GM12878 (cell line): ENCODE data around the gene BLTP3B. TPM values are rescaled to one million over a fixed set of nuclear protein-coding genes. Genes with fewer than 3 reads are reported as not detected.

Experiments
- ATAC-seq: fragments of 200-7000 bp; cut with Tn5 transposase; 3 replicates; pipeline ENCODE4 v1.9.1; 2020; ENCODE audit warnings: mild to moderate bottlenecking, moderate library complexity
- BruUV-seq: library from RNA; stranded (reverse); fragments of 400-500 nt; replicated peaks from 2 replicates; lab custom pipeline; 2021; lab: Mats Ljungman, UMichigan
- CTCF ChIA-PET: fragments of 300-600 bp; sonication (Branson Sonifier 250); formaldehyde crosslinking; extraction: SDS; loops from one replicate; lab custom pipeline; 2021; ENCODE audit warnings: inconsistent platforms; lab: Yijun Ruan, JAX
- POLR2A ChIA-PET: fragments of 350-600 bp; formaldehyde crosslinking; extraction: SDS; loops from one replicate; lab custom pipeline; 2021; ENCODE audit warnings: inconsistent platforms; lab: Charles Lee
- RAD21 ChIA-PET: fragments of 300-600 bp; sonication (Branson Sonifier 250); formaldehyde crosslinking; loops from one replicate; lab custom pipeline; 2023; ENCODE audit warnings: antibody characterized with exemption; ENCODE audit not compliant: unreplicated experiment; lab: Charles Lee
- SMC1A ChIA-PET: fragments of 300-600 bp; sonication (Branson Sonifier 250); formaldehyde crosslinking; loops from one replicate; lab custom pipeline; 2023; ENCODE audit not compliant: unreplicated experiment, uncharacterized antibody; lab: Charles Lee
- DNase-seq: peaks from one replicate; pipeline ENCODE4 v3.0.0-alpha.2; 2011; ENCODE audit warnings: low read depth, low spot score
- FAIRE-seq: peaks from 3 replicates; lab custom pipeline; 2011; peaks lifted over from hg19 to GRCh38; lab: Jason Lieb, UNC
- H2AFZ ChIP-seq: 2 replicates; pipeline ENCODE4 v1.6.0; 2011; ENCODE audit warnings: low read depth, low read length, control low read depth; ENCODE audit not compliant: control insufficient read depth
- H3K27ac ChIP-seq: 2 replicates; pipeline ENCODE4 v1.5.1; 2011; ENCODE audit warnings: control low read depth; ENCODE audit not compliant: control insufficient read depth, insufficient read depth
- H3K27me3 ChIP-seq, 2 experiments: replicated peaks in 1 of 2; 2 replicates each; pipeline versions ENCODE4 v1.6.0 to v1.6.1; 2011; ENCODE audit warnings: low read length in 1 of 2; ENCODE audit not compliant: control insufficient read depth in 2 of 2, insufficient read depth in 2 of 2
- H3K36me3 ChIP-seq, 2 experiments: 2 replicates each; pipeline ENCODE4 v1.5.1; 2011; ENCODE audit warnings: low read length in 1 of 2; ENCODE audit not compliant: control insufficient read depth in 2 of 2, insufficient read depth in 2 of 2
- H3K4me1 ChIP-seq: 2 replicates; pipeline ENCODE4 v1.6.1; 2011; ENCODE audit warnings: mild to moderate bottlenecking, low read length, moderate library complexity, mixed read lengths; ENCODE audit not compliant: control insufficient read depth, insufficient read depth
- H3K4me2 ChIP-seq: 2 replicates; pipeline ENCODE4 v1.6.0; 2011; ENCODE audit warnings: control low read depth; ENCODE audit not compliant: control insufficient read depth, insufficient read depth
- H3K4me3 ChIP-seq: fragments of 200-600 bp; sonication (generic); 2 replicates; pipeline ENCODE4 v1.5.1; 2016
- H3K79me2 ChIP-seq: 2 replicates; pipeline ENCODE4 v1.6.0; 2011; ENCODE audit warnings: low read length; ENCODE audit not compliant: control insufficient read depth, insufficient read depth
- H3K9ac ChIP-seq: 2 replicates; pipeline ENCODE4 v1.8.0; 2011; ENCODE audit warnings: low read length, control low read depth, mixed read lengths; ENCODE audit not compliant: control insufficient read depth, insufficient read depth
- H3K9me3 ChIP-seq: replicated peaks from 3 replicates; pipeline ENCODE4 v1.5.1; 2011; ENCODE audit warnings: mild to moderate bottlenecking, low read length; ENCODE audit not compliant: control insufficient read depth, insufficient read depth
- H4K20me1 ChIP-seq: 2 replicates; pipeline ENCODE4 v1.6.0; 2011; ENCODE audit not compliant: control insufficient read depth, insufficient read depth
- CBX3 ChIP-seq: fragments of 200-600 bp; sonication (generic); IDR thresholded peaks from 2 replicates; pipeline ENCODE4 v1.6.1; 2016; ENCODE audit warnings: low read depth, borderline replicate concordance
- GATAD2B ChIP-seq: fragments of 450-650 bp; conservative IDR thresholded peaks from 2 replicates; pipeline ENCODE4 v1.6.1; 2017; ENCODE audit warnings: low read depth, mild to moderate bottlenecking, moderate library complexity
- MEF2A ChIP-seq: IDR thresholded peaks from 2 replicates; pipeline ENCODE4 v1.6.1; 2011; ENCODE audit warnings: low read depth, mild to moderate bottlenecking, low read length, moderate library complexity; ENCODE audit not compliant: insufficient read depth
- YY1 ChIP-seq: IDR thresholded peaks from 2 replicates; pipeline ENCODE4 v1.6.1; 2011; ENCODE audit warnings: low read depth, mild to moderate bottlenecking, low read length
- WGBS: methylation state at CpG from one replicate; pipeline ENCODE4 v1.1.6; 2016; ENCODE audit warnings: low lambda C conversion rate; ENCODE audit not compliant: insufficient replicate concordance, insufficient coverage; ENCODE audit errors: missing lambda C conversion rate; 5-methylcytosine and 5-hydroxymethylcytosine counted together
- in situ Hi-C: fragments of 300-500 bp; cut with MboI; formaldehyde crosslinking; loops from 9 replicates; pipeline ENCODE4 v1.14.3; 2018; ENCODE audit warnings: mixed read lengths
- intact Hi-C: fragments of 100-400 bp; cut with micrococcal nuclease; formaldehyde crosslinking; loops from one replicate; pipeline ENCODE4 v1.14.2; 2022; ENCODE audit not compliant: unreplicated experiment
- polyA plus RNA-seq, 11 experiments: library from polyadenylated mRNA; depleted of rRNA in 4 of 11; unstranded in 6 of 11; stranded (reverse) in 5 of 11; fragments of >200 nt; fragmentation: Nextera tagmentation in 4 of 11; fragmentation: Illumina TruSeq in 1 of 11; extraction: Ambion mirVana in 4 of 11; extraction: Trizol in 1 of 11; gene quantifications; 1 replicate in 1 of 11; 2 replicates in 10 of 11; pipeline versions ENCODE4 v1.2.1 to v1.2.3, GENCODE V29; 2011 to 2016; ENCODE audit warnings: inconsistent platforms in 2 of 11, missing spikeins in 2 of 11, low read depth in 1 of 11
- total RNA-seq, 4 experiments: library from RNA; depleted of rRNA in 3 of 4; stranded (reverse); fragments of >200 nt in 3 of 4; fragmentation: Illumina TruSeq in 1 of 4; extraction: Trizol in 1 of 4; gene quantifications; 2 replicates each; pipeline versions ENCODE4 v1.2.1 to v1.2.3, GENCODE V29; 2013 to 2021
- TF ChIP-seq, protein P1 (sequence below): fragments of 450-650 bp; formaldehyde crosslinking; IDR thresholded peaks from 2 replicates; pipeline ENCODE4 v1.5.0; 2022; ENCODE audit warnings: mild to moderate bottlenecking, missing genetic modification characterization
- TF ChIP-seq, protein P2 (sequence below): IDR thresholded peaks from 2 replicates; pipeline ENCODE4 v1.6.1; 2012; ENCODE audit warnings: mild to moderate bottlenecking, low read depth, low read length
- TF ChIP-seq, protein P3 (sequence below): fragments of 450-650 bp; IDR thresholded peaks from 2 replicates; pipeline ENCODE4 v1.6.1; 2017; ENCODE audit warnings: mild to moderate bottlenecking

Gene BLTP3B
- total and polyA plus RNA-seq, 10 of the 15 experiments (the other 5 are each of a cell fraction or from before 2014, with no cell fraction given) = 3.6 to 23.6 (median 17.0) TPM

DNA sequence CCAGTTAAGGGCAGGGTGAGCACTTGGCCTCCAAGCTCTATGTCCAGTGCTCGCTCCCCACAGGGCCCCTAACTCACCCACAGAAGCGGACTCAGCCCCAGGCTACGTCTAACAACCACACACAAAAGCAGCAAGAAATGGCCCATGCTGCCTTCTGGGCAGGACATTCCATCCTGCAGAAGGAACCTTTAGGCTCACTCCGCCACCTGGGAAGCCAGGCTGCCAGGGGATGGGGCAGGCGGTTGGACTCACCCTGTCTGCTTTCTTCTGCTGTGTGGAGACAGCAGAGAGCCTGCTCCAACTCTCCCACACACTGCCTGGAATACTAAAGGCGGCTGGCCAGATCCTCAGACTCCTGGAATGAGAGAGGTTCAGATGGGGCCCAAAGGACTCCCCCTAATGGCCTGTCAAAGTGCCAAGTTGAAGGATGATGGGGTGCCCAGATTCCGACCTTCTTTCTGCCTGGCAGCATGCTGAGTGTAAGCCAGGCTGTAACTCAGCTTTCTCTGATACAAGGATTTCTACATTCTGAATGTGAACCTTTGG is 27.7 kb upstream of the BLTP3B start:
- no peak overlapping the region for H3K4me3 ChIP-seq
- H3K9ac ChIP-seq = no peak overlapping the region
- H2AFZ ChIP-seq = no peak overlapping the region
- no peaks in the 10 kb centered on the region for H3K9me3 ChIP-seq
- ATAC-seq (no peak), DNase-seq (no peak), FAIRE-seq (no peak)
- ChIA-PET CTCF (interaction anchor here (3.2 kb wide), 1 partner anchor 15 kb away, joined by 13 read pairs; no protein-coding TSS in a partner anchor), RAD21 (no interaction called here), POLR2A (no interaction called here), SMC1A (no interaction called here)
- BruUV-seq = no TSS peak
- H3K79me2 ChIP-seq = no peaks in the 10 kb centered on the region
- no peaks in the 10 kb centered on the region for H3K4me1 ChIP-seq
- in situ Hi-C loops (no loop called here), intact Hi-C loops (no loop called here)
- no peak overlapping the region for H3K4me2 ChIP-seq
- no peak for TF ChIP-seq YY1
- TF ChIP-seq, protein P1, sequence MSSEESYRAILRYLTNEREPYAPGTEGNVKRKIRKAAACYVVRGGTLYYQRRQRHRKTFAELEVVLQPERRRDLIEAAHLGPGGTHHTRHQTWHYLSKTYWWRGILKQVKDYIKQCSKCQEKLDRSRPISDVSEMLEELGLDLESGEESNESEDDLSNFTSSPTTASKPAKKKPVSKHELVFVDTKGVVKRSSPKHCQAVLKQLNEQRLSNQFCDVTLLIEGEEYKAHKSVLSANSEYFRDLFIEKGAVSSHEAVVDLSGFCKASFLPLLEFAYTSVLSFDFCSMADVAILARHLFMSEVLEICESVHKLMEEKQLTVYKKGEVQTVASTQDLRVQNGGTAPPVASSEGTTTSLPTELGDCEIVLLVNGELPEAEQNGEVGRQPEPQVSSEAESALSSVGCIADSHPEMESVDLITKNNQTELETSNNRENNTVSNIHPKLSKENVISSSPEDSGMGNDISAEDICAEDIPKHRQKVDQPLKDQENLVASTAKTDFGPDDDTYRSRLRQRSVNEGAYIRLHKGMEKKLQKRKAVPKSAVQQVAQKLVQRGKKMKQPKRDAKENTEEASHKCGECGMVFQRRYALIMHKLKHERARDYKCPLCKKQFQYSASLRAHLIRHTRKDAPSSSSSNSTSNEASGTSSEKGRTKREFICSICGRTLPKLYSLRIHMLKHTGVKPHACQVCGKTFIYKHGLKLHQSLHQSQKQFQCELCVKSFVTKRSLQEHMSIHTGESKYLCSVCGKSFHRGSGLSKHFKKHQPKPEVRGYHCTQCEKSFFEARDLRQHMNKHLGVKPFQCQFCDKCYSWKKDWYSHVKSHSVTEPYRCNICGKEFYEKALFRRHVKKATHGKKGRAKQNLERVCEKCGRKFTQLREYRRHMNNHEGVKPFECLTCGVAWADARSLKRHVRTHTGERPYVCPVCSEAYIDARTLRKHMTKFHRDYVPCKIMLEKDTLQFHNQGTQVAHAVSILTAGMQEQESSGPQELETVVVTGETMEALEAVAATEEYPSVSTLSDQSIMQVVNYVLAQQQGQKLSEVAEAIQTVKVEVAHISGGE (CRISPR knock-in tag) = no peak
- no peak for TF ChIP-seq CBX3
- no peak for TF ChIP-seq MEF2A
- no peak for TF ChIP-seq GATAD2B
- TF ChIP-seq, protein P2, sequence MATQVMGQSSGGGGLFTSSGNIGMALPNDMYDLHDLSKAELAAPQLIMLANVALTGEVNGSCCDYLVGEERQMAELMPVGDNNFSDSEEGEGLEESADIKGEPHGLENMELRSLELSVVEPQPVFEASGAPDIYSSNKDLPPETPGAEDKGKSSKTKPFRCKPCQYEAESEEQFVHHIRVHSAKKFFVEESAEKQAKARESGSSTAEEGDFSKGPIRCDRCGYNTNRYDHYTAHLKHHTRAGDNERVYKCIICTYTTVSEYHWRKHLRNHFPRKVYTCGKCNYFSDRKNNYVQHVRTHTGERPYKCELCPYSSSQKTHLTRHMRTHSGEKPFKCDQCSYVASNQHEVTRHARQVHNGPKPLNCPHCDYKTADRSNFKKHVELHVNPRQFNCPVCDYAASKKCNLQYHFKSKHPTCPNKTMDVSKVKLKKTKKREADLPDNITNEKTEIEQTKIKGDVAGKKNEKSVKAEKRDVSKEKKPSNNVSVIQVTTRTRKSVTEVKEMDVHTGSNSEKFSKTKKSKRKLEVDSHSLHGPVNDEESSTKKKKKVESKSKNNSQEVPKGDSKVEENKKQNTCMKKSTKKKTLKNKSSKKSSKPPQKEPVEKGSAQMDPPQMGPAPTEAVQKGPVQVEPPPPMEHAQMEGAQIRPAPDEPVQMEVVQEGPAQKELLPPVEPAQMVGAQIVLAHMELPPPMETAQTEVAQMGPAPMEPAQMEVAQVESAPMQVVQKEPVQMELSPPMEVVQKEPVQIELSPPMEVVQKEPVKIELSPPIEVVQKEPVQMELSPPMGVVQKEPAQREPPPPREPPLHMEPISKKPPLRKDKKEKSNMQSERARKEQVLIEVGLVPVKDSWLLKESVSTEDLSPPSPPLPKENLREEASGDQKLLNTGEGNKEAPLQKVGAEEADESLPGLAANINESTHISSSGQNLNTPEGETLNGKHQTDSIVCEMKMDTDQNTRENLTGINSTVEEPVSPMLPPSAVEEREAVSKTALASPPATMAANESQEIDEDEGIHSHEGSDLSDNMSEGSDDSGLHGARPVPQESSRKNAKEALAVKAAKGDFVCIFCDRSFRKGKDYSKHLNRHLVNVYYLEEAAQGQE = no peak
- TF ChIP-seq, protein P3, sequence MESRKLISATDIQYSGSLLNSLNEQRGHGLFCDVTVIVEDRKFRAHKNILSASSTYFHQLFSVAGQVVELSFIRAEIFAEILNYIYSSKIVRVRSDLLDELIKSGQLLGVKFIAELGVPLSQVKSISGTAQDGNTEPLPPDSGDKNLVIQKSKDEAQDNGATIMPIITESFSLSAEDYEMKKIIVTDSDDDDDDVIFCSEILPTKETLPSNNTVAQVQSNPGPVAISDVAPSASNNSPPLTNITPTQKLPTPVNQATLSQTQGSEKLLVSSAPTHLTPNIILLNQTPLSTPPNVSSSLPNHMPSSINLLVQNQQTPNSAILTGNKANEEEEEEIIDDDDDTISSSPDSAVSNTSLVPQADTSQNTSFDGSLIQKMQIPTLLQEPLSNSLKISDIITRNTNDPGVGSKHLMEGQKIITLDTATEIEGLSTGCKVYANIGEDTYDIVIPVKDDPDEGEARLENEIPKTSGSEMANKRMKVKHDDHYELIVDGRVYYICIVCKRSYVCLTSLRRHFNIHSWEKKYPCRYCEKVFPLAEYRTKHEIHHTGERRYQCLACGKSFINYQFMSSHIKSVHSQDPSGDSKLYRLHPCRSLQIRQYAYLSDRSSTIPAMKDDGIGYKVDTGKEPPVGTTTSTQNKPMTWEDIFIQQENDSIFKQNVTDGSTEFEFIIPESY = no peak
- no peak overlapping the region for H3K27ac ChIP-seq
- WGBS = 83% methylated on average over 7 of the region's 7 CpGs
- peaks cover 0 to 2% of the 10 kb centered on the region in 2 experiments; a peak in 2 of 4 replicates for H3K36me3 ChIP-seq
- no peaks in the 10 kb centered on the region for H4K20me1 ChIP-seq
- no peaks in the 10 kb centered on the region for H3K27me3 ChIP-seq
